H9 (cell line): ENCODE measurements around the gene PTPN12. TPM values are rescaled to one million over a fixed set of nuclear protein-coding genes. Genes with fewer than 3 reads are reported as not detected.
A peak's percentile ranks its signal among the peaks of the same experiment; 100 is the strongest.

Source experiments
- DNase-seq: peaks from one replicate; pipeline ENCODE4 v3.0.0-alpha.2; 2017
- H2AFZ ChIP-seq: one replicate; pipeline ENCODE4 v1.6.1; 2013; ENCODE audit warnings: mild to moderate bottlenecking, low read length, control low read depth, moderate library complexity
- H2AK5ac ChIP-seq: 2 replicates; pipeline ENCODE4 v1.6.1; 2013; ENCODE audit warnings: low read length, control low read depth, mixed read lengths; ENCODE audit not compliant: insufficient read length
- H2BK120ac ChIP-seq: one replicate; pipeline ENCODE4 v1.6.1; 2013; ENCODE audit warnings: low read depth, mild to moderate bottlenecking, low read length, control low read depth, inconsistent platforms; ENCODE audit not compliant: poor library complexity, severe bottlenecking
- H2BK12ac ChIP-seq: 2 replicates; pipeline ENCODE4 v1.6.1; 2013; ENCODE audit warnings: low read length, control low read depth, mixed read lengths, low read depth; ENCODE audit not compliant: insufficient read length
- H2BK15ac ChIP-seq: 2 replicates; pipeline ENCODE4 v1.6.1; 2013; ENCODE audit warnings: low read depth, low read length, control low read depth
- H2BK20ac ChIP-seq: one replicate; pipeline ENCODE4 v1.6.1; 2013; ENCODE audit warnings: low read depth, mild to moderate bottlenecking, low read length, control low read depth, inconsistent platforms; ENCODE audit not compliant: poor library complexity, severe bottlenecking
- H2BK5ac ChIP-seq: 2 replicates; pipeline ENCODE4 v1.6.1; 2013; ENCODE audit warnings: low read length, control low read depth, mixed read lengths; ENCODE audit not compliant: insufficient read length
- H3K14ac ChIP-seq: 2 replicates; pipeline ENCODE4 v1.6.1; 2013; ENCODE audit warnings: low read length, control low read depth; ENCODE audit not compliant: insufficient read depth
- H3K18ac ChIP-seq: 2 replicates; pipeline ENCODE4 v1.6.1; 2013; ENCODE audit warnings: low read depth, mild to moderate bottlenecking, mixed read lengths, low read length, control low read depth; ENCODE audit not compliant: insufficient read length
- H3K23ac ChIP-seq: 2 replicates; pipeline ENCODE4 v1.6.1; 2013; ENCODE audit warnings: low read length, control low read depth, mixed read lengths, low read depth; ENCODE audit not compliant: insufficient read length
- H3K23me2 ChIP-seq: 2 replicates; pipeline ENCODE4 v1.6.1; 2013; ENCODE audit warnings: low read depth, mild to moderate bottlenecking, mixed read lengths, low read length, control low read depth; ENCODE audit not compliant: insufficient read length, poor library complexity, severe bottlenecking
- H3K27ac ChIP-seq: 2 replicates; pipeline ENCODE4 v1.5.1; 2013; ENCODE audit warnings: low read length, control low read depth, mixed read lengths, low read depth; ENCODE audit not compliant: insufficient read length
- H3K27me3 ChIP-seq: 2 replicates; pipeline ENCODE4 v1.6.1; 2013; ENCODE audit warnings: low read length, control low read depth, inconsistent platforms; ENCODE audit not compliant: insufficient read depth
- H3K4ac ChIP-seq: 2 replicates; pipeline ENCODE4 v1.6.1; 2013; ENCODE audit warnings: low read depth, mild to moderate bottlenecking, control low read depth, inconsistent platforms, low read length, moderate library complexity
- H3K4me1 ChIP-seq: 2 replicates; pipeline ENCODE4 v1.6.1; 2013; ENCODE audit warnings: low read length, control low read depth, inconsistent platforms; ENCODE audit not compliant: insufficient read depth
- H3K4me2 ChIP-seq: 2 replicates; pipeline ENCODE4 v1.6.1; 2013; ENCODE audit warnings: low read length, control low read depth, mixed read lengths; ENCODE audit not compliant: insufficient read length, insufficient read depth
- H3K56ac ChIP-seq: 2 replicates; pipeline ENCODE4 v1.6.1; 2013; ENCODE audit warnings: low read depth, mild to moderate bottlenecking, mixed read lengths, low read length, control low read depth; ENCODE audit not compliant: insufficient read length
- H3K79me1 ChIP-seq: 2 replicates; pipeline ENCODE4 v1.6.1; 2013; ENCODE audit warnings: low read depth, mild to moderate bottlenecking, moderate library complexity, low read length, control low read depth, inconsistent platforms; ENCODE audit not compliant: insufficient read depth, poor library complexity, severe bottlenecking
- H3K79me2 ChIP-seq: 2 replicates; pipeline ENCODE4 v1.6.1; 2013; ENCODE audit warnings: low read length, control low read depth, inconsistent platforms; ENCODE audit not compliant: insufficient read depth
- H3K9ac ChIP-seq: 2 replicates; pipeline ENCODE4 v1.6.1; 2013; ENCODE audit warnings: low read length, control low read depth, mixed read lengths; ENCODE audit not compliant: insufficient read length; ENCODE audit errors: extremely low read depth
- H3K9me3 ChIP-seq: one replicate; pipeline ENCODE4 v1.6.1; 2013; ENCODE audit warnings: low read depth, low read length, inconsistent platforms; ENCODE audit not compliant: control insufficient read depth
- H3T11ph ChIP-seq: one replicate; pipeline ENCODE4 v1.6.1; 2013; ENCODE audit warnings: mild to moderate bottlenecking, low read length, control low read depth, inconsistent platforms
- H4K20me1 ChIP-seq: one replicate; pipeline ENCODE4 v1.6.1; 2013; ENCODE audit not compliant: control insufficient read depth, insufficient read length, insufficient read depth
- H4K5ac ChIP-seq: 2 replicates; pipeline ENCODE4 v1.6.1; 2013; ENCODE audit warnings: low read depth, mild to moderate bottlenecking, mixed read lengths, low read length, control low read depth; ENCODE audit not compliant: insufficient read length
- H4K8ac ChIP-seq: replicated peaks from 2 replicates; pipeline ENCODE4 v1.6.1; 2013; ENCODE audit warnings: low read length, control low read depth, mixed read lengths, low read depth; ENCODE audit not compliant: insufficient read length
- H4K91ac ChIP-seq: 2 replicates; pipeline ENCODE4 v1.6.1; 2013; ENCODE audit warnings: low read depth, mild to moderate bottlenecking, moderate library complexity, mixed read lengths, low read length, control low read depth; ENCODE audit not compliant: insufficient read length
- H3K27ac Mint-ChIP-seq, 3 experiments: 2 replicates in 2 of 3; 3 replicates in 1 of 3; pipeline ENCODE4 v1.8.0; 2020 to 2021; ENCODE audit warnings: mixed read lengths in 3 of 3, mild to moderate bottlenecking in 1 of 3, moderate library complexity in 1 of 3
- H3K27me3 Mint-ChIP-seq: 2 replicates; pipeline ENCODE4 v1.8.0; 2021; ENCODE audit warnings: low read depth, mild to moderate bottlenecking, moderate library complexity, mixed read lengths
- H3K36me3 Mint-ChIP-seq, 3 experiments: 2 replicates in 2 of 3; 3 replicates in 1 of 3; pipeline ENCODE4 v1.8.0; 2020 to 2021; ENCODE audit warnings: low read depth in 3 of 3, mixed read lengths in 3 of 3; ENCODE audit not compliant: insufficient read depth in 1 of 3
- H3K4me1 Mint-ChIP-seq, 2 experiments: 2 replicates each; pipeline ENCODE4 v1.8.0; 2020; ENCODE audit warnings: mixed read lengths in 2 of 2
- H3K4me3 Mint-ChIP-seq, 2 experiments: 2 replicates in 1 of 2; 3 replicates in 1 of 2; pipeline ENCODE4 v1.8.0; 2020 to 2021; ENCODE audit warnings: mild to moderate bottlenecking in 2 of 2, mixed read lengths in 2 of 2, moderate library complexity in 1 of 2
- H3K9me3 Mint-ChIP-seq, 2 experiments: 2 replicates in 1 of 2; 3 replicates in 1 of 2; pipeline ENCODE4 v1.8.0; 2020; ENCODE audit warnings: mild to moderate bottlenecking in 2 of 2, mixed read lengths in 2 of 2, moderate library complexity in 1 of 2
- WGBS: extraction: QIAGEN DNeasy Blood & Tissue Kit; methylation state at CpG from one replicate; pipeline ENCODE4 v1.1.7; 2013; ENCODE audit warnings: missing lambda C conversion rate, low lambda C conversion rate, mixed read lengths; ENCODE audit not compliant: insufficient read length; ENCODE audit errors: extremely low coverage; 5-methylcytosine and 5-hydroxymethylcytosine counted together
- total RNA-seq: library from RNA; stranded (reverse); gene quantifications from 2 replicates; pipeline ENCODE4 v1.2.1, GENCODE V29; 2021
- TF ChIP-seq, protein P1 (sequence below): fragments of 200-600 bp; sonication (generic); conservative IDR thresholded peaks from 3 replicates; pipeline ENCODE4 v1.8.0; 2021; ENCODE audit warnings: antibody characterized with exemption, mild to moderate bottlenecking

The PTPN12 gene
- total RNA-seq, 1 experiment from 2014 or later: 128 TPM

- Histone ChIP-seq H2AK5ac (no peak overlapping the region), H3K79me1 (peaks cover 9% of the 10 kb centered on the region), H3K27me3 (no peaks in the 10 kb centered on the region), H2BK20ac (no peak overlapping the region), H3K27ac (no peak overlapping the region), H2BK15ac (no peak overlapping the region), H4K20me1 (no peaks in the 10 kb centered on the region), H3T11ph (no peak overlapping the region), H3K18ac (no peak overlapping the region), H4K91ac (no peak overlapping the region), H3K9ac (no peak overlapping the region), H3K14ac (no peak overlapping the region), H3K4ac (no peak overlapping the region), H3K4me1 (no peaks in the 10 kb centered on the region), H3K23me2 (no peaks in the 10 kb centered on the region), H4K8ac (no peak overlapping the region), H3K56ac (no peak overlapping the region), H3K4me2 (no peak overlapping the region), H4K5ac (no peak overlapping the region), H3K79me2 (no peaks in the 10 kb centered on the region), H2AFZ (no peak overlapping the region), H2BK120ac (no peak overlapping the region), H3K9me3 (no peaks in the 10 kb centered on the region), H2BK5ac (no peak overlapping the region), H3K23ac (no peak overlapping the region), H2BK12ac (no peak overlapping the region)
- peak overlapping the region in 2 of 3 experiments; percentile 16 to 74; a peak in 1 of 7 replicates for H3K27ac Mint-ChIP-seq
- TF ChIP-seq, protein P1, sequence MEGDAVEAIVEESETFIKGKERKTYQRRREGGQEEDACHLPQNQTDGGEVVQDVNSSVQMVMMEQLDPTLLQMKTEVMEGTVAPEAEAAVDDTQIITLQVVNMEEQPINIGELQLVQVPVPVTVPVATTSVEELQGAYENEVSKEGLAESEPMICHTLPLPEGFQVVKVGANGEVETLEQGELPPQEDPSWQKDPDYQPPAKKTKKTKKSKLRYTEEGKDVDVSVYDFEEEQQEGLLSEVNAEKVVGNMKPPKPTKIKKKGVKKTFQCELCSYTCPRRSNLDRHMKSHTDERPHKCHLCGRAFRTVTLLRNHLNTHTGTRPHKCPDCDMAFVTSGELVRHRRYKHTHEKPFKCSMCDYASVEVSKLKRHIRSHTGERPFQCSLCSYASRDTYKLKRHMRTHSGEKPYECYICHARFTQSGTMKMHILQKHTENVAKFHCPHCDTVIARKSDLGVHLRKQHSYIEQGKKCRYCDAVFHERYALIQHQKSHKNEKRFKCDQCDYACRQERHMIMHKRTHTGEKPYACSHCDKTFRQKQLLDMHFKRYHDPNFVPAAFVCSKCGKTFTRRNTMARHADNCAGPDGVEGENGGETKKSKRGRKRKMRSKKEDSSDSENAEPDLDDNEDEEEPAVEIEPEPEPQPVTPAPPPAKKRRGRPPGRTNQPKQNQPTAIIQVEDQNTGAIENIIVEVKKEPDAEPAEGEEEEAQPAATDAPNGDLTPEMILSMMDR: no peak
- no peaks in the 10 kb centered on the region for H3K9me3 Mint-ChIP-seq
- DNase-seq: no peak
- H3K27me3 Mint-ChIP-seq: no peaks in the 10 kb centered on the region
- H3K4me3 Mint-ChIP-seq: no peak overlapping the region
- no CpG with 5 or more reads among the region's 3 CpGs for WGBS
- H3K36me3 Mint-ChIP-seq: peaks cover 13 to 53% (median 34%) of the 10 kb centered on the region in 3 experiments; a peak in 6 of 7 replicates
- H3K4me1 Mint-ChIP-seq: no peaks in the 10 kb centered on the region
Observed at GRCh38 chr7:77576856-77577255, 39.8 kb downstream of the PTPN12 start.
